GM19238 (cell line): ENCODE data around the gene DVL2.
"Not testable (repeated sequence)": the region's sequence is repeated elsewhere in the genome, so short reads cannot be mapped to it uniquely, and the experiment has no call there.

Source experiments
- DNase-seq: peaks from one replicate; pipeline ENCODE4 v3.0.0; 2011; ENCODE audit warnings: low spot score; ENCODE audit not compliant: insufficient read length

Gene DVL2

GRCh38 chr17:7256766-7257456 is 22.6 kb upstream of the DVL2 start:
- no peak for DNase-seq

GRCh38 chr17:7254511-7254910 is 20.2 kb upstream of the DVL2 start:
- no peak for DNase-seq

GRCh38 chr17:7253082-7253481 is 18.8 kb upstream of the DVL2 start:
- DNase-seq = no peak

- DNase-seq = peak; percentile 91
Observed at GRCh38 chr17:7252176-7253043, 18.1 kb upstream of the DVL2 start, which contains the start of gene ELP5. TSS of gene ELP5 (plus strand) at chr17:7252215. CDS start at chr17:7252551, 336 bp downstream.

GRCh38 chr17:7251661-7252175 is 17.4 kb upstream of the DVL2 start, which contains the start of gene CTDNEP1:
TSS of gene CTDNEP1 (minus strand) at chr17:7251734. CDS start at chr17:7251296, 438 bp downstream.
- peak; percentile 96 for DNase-seq

- DNase-seq = no peak
Observed at GRCh38 chr17:7250695-7251627, 16.6 kb upstream of the DVL2 start.

- no peak for DNase-seq
Observed at GRCh38 chr17:7249830-7250229, 15.5 kb upstream of the DVL2 start.

GRCh38 chr17:7249214-7249613 is 14.9 kb upstream of the DVL2 start:
- no peak for DNase-seq

- DNase-seq = no peak
Observed at GRCh38 chr17:7248796-7249195, 14.5 kb upstream of the DVL2 start.

- no peak for DNase-seq
Observed at GRCh38 chr17:7246779-7247178, 12.5 kb upstream of the DVL2 start.

GRCh38 chr17:7243838-7244237 is 9.5 kb upstream of the DVL2 start:
- not testable (repeated sequence) for DNase-seq

GRCh38 chr17:7243453-7243729 is 9.1 kb upstream of the DVL2 start:
- DNase-seq = no peak

- DNase-seq = peak; percentile 85
Observed at GRCh38 chr17:7242717-7243452, 8.6 kb upstream of the DVL2 start.

GRCh38 chr17:7241783-7242716 is 7.7 kb upstream of the DVL2 start, which contains the start of gene GABARAP:
TSS of gene GABARAP (minus strand) at chr17:7242449. CDS start at chr17:7242330, 119 bp downstream.
- peak; percentile 56 for DNase-seq

GRCh38 chr17:7241090-7241733 is 6.9 kb upstream of the DVL2 start:
- no peak for DNase-seq

GRCh38 chr17:7240375-7240774 is 6.1 kb upstream of the DVL2 start:
- no peak for DNase-seq

- DNase-seq = peak; percentile 98
Observed at GRCh38 chr17:7239091-7240027, 5.0 kb upstream of the DVL2 start, which contains the start of gene PHF23. TSS of gene PHF23 (minus strand) at chr17:7239457. CDS start at chr17:7239279, 178 bp downstream.
